GM18520 (cell line): ENCODE results near the gene RABGAP1.
"Not testable (repeated sequence)": the region's sequence is repeated elsewhere in the genome, so short reads cannot be mapped to it uniquely, and the experiment has no call there.

Experiments
- ATAC-seq: cut with Tn5 transposase; IDR thresholded peaks from one replicate; pipeline ENCODE4 v1.9.1; 2021; ENCODE audit not compliant: unreplicated experiment

Gene RABGAP1

DNA sequence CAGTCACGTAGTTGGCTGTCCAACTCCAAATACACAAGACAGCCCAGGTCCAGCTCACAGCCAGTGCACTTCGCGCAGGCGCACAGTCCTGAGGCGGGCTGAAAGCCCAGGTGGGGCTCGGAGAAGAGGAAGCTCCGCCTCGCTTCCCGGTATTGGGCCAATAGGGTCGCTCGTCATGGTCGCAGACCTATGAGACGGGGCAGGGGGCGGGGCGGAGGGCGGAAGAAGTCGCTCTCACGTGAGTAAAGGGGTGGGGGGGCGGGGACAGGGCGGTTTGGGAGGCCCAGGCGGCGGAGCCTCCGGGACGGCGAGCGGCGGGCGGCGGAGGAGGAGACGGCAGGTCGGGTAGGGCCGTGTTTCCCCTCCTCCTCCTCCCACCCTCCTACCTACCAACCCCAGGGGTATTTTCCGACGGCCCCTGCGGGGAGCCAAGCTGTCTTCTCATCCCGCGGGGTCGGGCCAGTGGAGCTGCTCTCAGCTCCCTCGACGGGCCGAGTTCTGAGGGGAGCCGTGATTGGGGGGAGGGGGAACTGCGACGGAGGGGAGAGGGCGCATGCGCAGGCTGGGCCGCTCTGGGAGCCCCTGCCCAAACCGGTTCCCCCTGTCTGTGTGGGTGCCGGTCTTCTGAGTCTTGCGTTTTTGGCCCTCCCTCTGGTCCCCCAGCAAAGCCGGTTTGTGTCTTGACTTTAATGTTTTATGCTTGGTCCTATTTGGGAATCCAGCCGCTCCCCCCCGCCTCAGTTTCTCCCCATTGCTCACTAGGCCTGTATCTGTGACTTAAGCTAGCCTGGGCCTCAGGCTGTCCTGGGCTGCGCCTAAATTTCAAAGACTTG, at the start of gene RABGAP1:
RABGAP1 (plus strand) TSS at position 272 of the 833 bp plus-strand sequence. CDS start 16,040 bp downstream, outside the sequence.
- ATAC-seq: peak; percentile 96

- ATAC-seq: no peak
Observed at GRCh38 chr9:122897969-122898368, 42.9 kb upstream of the RABGAP1 start.

- ATAC-seq: no peak
Observed at GRCh38 chr9:122900791-122901190, 40.0 kb upstream of the RABGAP1 start.

GRCh38 chr9:122904466-122904822, 36.4 kb upstream of the RABGAP1 start:
- peak; percentile 14 for ATAC-seq

GRCh38 chr9:122904823-122905710, 35.8 kb upstream of the RABGAP1 start, which contains the start of gene RC3H2:
TSS of gene RC3H2 (minus strand) at chr9:122905359. CDS start at chr9:122897509, 7,850 bp downstream.
- peak; percentile 77 for ATAC-seq

- not testable (repeated sequence) for ATAC-seq
Observed at GRCh38 chr9:122906122-122906521, 34.7 kb upstream of the RABGAP1 start.

GRCh38 chr9:122912671-122912963, 28.2 kb upstream of the RABGAP1 start:
- no peak for ATAC-seq

- peak; percentile 92 for ATAC-seq
Observed at GRCh38 chr9:122912964-122913673, 27.7 kb upstream of the RABGAP1 start, which contains the start of gene ZBTB6. TSS of gene ZBTB6 (minus strand) at chr9:122913323. CDS start at chr9:122912072, 1,251 bp downstream.

DNA sequence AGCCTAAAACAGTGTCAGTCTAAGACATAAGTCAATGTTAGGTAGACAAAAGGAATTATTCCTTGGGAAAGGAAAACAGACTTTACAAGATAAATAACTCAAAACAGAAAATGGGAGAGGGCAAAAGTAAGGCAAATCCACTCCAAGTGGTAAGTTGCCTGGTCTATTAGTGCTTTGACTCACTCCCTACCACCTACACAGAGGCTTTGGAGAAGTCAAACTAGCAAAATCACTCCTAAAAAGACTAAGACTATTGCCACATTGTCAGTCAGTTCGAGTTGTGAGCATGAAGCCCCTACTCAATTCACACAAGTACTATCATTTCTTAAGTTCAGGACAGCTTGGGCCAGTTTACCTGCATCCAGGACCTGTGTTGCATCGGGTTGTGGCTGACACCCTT, 22.5 kb upstream of the RABGAP1 start:
- no peak for ATAC-seq

- no peak for ATAC-seq
Observed at GRCh38 chr9:122922713-122923112, 18.1 kb upstream of the RABGAP1 start.

DNA sequence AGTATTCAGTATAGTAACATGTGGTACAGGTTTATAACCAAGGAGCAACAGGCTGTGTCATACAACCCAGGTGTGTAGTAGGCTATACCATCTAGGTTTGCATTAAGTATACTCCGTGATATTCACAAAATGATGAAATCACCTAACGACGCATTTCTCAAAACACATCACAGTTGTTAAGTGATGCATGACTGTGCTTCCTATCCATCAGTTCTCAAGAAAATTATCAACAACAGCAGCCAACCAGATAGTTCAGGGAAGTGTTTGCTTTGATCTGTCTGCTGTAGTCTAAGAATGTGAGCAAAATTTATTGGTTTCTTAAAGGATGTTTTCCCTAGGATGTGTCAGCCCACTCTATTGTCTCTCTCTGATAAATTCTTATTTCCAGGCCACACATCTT, 16.9 kb upstream of the RABGAP1 start:
- no peak for ATAC-seq

DNA sequence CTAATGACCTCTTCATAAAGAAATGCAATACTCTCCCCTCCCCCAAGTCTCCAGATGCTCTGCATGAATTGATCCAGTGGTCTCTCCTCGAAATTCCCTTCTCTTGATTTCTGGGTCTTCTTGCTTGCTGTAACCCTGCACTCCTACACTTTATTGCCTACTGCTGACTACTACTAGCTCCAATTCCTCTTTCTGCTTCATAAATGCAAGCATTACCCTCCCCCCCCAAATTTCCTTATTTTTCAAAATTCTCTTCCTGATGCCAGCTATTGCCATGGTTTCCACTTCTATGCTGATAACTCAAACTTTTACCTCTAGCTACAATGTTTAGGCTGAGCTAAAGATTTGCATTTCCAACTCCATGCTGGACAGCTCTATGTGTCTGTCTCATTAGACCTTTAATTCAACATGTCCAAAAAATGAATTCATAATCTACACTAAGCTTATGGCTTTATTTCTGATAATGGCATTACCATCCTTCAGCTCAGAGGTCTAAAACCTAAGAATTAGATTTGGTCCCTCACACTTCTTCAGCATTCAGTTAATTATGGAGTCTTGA, 10.9 kb upstream of the RABGAP1 start:
- ATAC-seq: no peak

GRCh38 chr9:122930541-122931225, 10.1 kb upstream of the RABGAP1 start:
- peak; percentile 19 for ATAC-seq

- peak; percentile 92 for ATAC-seq
Observed at GRCh38 chr9:122931226-122932121, 9.3 kb upstream of the RABGAP1 start, which contains the start of gene ZBTB26. TSS of gene ZBTB26 (minus strand) at chr9:122931512. CDS start at chr9:122919934, 11,578 bp downstream.

- ATAC-seq: no peak
Observed at GRCh38 chr9:122936464-122936863, 4.4 kb upstream of the RABGAP1 start.

- no peak for ATAC-seq
Observed at GRCh38 chr9:122936883-122937282, 3.9 kb upstream of the RABGAP1 start.

GRCh38 chr9:122939601-122940000, 1.2 kb upstream of the RABGAP1 start:
- ATAC-seq: no peak

DNA sequence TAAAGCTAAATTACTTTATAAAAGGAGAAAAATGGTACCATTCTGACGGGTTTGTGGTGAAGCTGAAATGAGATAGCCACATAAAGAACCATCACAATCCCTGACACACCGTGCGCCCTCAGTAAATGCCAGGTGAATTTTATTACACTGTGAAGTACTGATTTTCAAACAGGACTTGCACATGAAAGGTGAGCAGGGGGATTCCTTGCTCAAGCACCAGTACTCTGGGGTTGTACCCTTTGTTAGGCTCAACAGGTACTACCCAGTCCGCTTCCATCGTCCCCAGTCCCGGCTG, 419 bp upstream of the RABGAP1 start:
- ATAC-seq: no peak

- no peak for ATAC-seq
Observed at GRCh38 chr9:122941582-122942234, 888 bp downstream of the RABGAP1 start.
